HG03039 (cell line): ENCODE data around the gene ZFP57.

ENCODE experiments used
- ATAC-seq: cut with Tn5 transposase; IDR thresholded peaks from one replicate; pipeline ENCODE4 v1.9.1; 2021; ENCODE audit warnings: mild to moderate bottlenecking, moderate library complexity; ENCODE audit not compliant: unreplicated experiment

Gene ZFP57

DNA sequence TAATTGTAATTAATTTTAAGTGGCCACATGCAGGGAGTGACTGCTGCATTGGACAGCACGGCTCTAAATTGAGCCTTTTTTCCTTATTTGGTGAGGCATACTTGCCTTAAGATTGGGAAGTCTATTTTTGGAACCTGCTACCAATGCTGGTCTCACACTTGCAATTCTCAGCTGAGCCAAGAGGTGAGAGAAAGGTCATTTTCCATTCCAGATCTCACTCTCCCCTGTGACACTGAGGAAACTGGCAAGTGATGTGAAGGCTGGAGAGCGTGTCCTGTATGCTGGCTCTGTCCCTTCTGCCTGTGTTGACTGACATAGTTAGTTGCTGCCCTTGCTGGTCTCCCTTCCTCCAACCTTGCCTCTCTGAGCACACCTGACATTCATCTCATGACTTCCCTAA, 24.8 kb downstream of the ZFP57 start:
- ATAC-seq = no peak

DNA sequence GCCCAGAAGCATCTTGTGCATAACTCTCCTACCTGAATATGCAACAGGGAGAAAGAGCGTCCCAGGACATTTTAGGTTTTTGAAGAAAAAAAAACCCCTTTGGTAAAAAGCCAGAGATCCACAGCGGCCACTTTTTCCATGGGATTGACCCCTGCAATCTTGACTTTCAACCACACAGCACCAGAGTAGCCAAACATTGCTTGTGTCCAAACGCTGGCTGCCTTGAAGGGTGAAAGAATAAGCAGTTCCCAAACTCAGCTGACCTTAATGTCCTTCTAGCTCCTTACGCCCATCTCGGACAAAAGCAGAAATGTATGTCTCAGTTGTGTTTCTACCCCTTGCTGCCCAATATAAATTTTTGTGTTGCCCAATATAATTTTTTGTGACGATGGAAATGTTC, 25.3 kb downstream of the ZFP57 start:
- ATAC-seq = no peak

DNA sequence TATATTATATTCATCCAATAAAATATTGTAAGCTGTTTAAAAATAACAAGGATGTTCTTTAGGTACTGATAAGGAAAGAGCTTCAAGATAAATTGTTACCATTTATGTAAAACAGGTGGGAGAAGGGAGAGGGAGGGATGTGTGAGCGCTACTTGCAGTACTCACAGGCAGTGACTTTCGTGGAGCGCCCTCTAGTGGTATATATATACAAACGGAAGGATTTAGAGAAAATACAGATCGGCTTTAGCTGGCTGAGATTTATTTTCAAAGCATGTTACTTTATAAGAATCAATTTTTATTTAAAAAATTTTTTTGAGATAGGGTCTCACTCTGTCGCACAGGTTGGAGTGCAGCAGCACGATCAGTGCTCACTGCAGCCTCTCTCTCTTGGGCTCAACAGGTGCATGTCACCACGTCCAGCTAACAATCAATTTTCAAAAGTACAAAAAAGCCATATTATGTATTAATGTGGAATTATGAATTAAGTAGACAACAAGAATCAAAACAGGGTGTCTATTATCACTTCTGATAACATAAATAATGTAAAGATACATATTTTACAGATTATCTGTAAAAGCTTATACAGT, 27.4 kb downstream of the ZFP57 start:
- no peak for ATAC-seq

DNA sequence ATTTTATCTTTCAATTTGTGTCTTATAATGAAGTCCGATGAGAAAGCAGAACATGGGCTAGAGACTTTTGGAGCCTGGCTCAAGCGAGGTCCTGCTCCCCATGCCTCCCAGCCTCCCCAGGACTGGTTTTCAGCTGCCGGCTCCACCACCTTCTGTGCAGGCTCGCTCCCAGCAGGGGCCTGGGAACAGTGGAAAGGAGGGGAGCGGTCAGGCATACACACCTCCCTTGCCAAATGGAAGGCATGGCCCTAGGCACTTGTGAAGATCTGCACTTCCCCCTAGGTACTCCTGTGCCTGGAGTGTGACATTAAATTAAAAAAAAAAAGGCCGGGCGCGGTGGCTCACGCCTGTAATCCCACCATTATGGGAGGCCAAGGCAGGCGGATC, 28.8 kb downstream of the ZFP57 start:
- ATAC-seq = no peak

- ATAC-seq = no peak
These were observed 29.3 kb downstream of the ZFP57 start for GRCh38 chr6:29651413-29652197.

DNA sequence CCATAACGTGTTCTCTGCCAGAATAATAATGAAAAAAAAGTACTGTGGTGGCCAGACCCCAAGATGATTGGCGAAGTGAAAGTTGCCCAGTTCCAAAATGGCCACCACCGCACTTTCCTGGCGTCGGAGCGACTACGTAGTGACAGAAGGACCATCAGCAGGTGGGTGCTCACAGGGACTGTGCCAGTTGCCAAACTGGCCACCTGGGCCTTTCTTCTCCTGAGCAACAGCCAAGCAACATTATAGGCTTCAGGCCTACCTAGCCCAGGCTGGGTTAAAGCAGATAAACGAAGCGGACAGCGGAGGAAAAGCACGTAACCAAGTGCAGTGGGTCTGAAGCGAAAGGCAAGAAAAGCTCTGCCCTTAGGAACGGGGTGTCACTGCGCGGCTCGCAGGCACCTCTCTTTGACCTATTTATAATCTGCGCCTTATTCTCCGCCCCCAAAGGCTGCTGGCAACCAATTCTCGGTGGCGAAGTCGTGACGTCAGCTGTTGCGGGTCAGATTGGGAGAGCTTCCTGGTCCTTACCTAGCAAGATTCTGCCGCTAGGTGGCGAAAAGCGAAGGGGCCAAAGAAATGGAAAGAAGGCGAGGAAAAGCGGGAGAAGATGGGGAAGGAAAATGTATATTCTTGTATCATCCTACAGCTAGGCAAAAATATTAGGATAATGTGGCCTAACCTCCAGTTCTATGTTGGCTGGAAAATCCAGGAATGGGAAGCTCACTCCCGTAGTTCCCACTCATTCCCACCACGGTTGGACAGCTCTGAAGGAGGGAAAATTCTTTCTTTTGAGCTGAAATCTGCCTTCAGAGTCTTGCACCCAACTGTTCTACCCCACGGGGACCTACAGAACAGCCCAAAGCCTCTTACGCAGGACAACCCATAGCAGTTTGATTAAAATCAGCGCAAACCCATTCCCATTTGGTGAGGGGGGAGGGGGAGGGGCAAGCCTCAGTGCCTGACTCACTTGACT, 31.0 kb downstream of the ZFP57 start:
- ATAC-seq = peak; percentile 94

- no peak for ATAC-seq
These were observed 32.9 kb downstream of the ZFP57 start for GRCh38 chr6:29647927-29648642.

DNA sequence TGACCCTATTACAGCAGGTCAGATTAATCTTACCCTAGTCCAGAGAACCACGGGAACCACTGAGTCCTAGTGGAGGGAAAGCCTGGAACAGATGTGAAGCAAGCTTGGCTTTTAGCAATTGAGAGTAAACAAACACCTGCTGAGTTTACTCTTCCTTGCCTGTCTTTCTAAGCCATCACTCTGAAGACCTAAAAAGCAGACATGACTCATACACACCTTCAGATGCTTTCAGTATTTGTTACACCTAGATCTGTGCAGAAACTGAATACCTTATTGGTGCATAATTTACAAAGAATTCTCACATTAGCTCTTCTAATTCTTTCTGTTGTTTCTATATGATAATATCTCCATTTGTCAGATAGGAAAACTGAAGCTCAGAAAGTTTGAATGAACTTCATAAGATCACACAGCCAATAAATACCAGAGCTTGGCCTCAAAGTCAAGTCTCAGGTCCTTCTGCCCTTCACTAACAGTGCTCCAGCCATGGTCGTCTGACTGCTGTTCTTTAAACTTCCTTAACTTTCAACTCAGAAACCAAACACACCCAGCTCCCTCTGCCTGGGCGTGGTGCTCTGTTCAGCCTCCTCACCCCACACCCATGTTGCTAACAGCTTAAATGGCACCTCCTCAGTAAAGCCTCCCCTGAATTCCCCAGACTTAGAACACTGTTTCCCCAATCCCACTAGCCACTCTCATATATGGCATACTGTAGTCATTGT, 39.4 kb downstream of the ZFP57 start:
- ATAC-seq = no peak

DNA sequence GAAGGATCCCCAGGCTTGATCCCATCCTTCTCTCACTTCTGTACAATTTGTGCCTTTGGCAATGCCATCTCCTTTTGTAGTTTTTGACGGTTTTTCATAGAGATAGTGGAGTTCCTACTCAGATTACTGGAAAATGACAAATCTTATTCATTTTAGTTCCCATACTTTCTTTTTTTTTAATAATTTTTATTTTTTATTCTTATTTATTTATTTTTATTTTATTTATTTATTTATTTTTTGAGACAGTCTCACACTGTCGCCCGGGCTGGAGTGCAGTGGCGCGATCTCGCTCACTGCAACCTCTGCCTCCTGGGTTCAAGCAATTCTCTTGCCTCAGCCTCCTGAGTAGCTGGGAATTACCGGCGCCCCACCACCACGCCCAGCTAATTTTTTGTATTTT, 43.7 kb downstream of the ZFP57 start:
- no peak for ATAC-seq

DNA sequence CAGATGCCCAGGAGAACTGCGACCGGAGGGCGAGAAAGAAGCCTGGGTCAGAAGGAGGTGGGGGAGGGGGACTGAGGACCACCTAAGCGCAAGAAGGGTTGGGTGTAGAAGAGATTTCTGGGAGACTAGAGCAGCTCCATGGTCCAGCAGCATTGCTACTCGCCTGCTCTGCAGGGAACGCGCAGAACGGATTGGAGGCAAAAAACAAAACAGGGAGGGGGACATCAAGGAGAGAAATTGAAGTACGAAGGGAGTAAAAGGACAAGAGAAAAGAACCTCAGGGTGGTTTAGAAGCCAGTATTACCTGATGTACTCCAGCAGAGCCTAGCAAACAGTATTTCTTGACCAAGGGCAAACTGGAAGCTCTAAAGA, 47.4 kb downstream of the ZFP57 start:
- ATAC-seq = no peak

GRCh38 chr6:29632789-29633533, 48.0 kb downstream of the ZFP57 start, which contains the start of gene GABBR1:
Gene GABBR1, minus strand, starts transcription at chr6:29633183. Its CDS starts 798 bp downstream, at chr6:29632385.
- peak; percentile 63 for ATAC-seq

DNA sequence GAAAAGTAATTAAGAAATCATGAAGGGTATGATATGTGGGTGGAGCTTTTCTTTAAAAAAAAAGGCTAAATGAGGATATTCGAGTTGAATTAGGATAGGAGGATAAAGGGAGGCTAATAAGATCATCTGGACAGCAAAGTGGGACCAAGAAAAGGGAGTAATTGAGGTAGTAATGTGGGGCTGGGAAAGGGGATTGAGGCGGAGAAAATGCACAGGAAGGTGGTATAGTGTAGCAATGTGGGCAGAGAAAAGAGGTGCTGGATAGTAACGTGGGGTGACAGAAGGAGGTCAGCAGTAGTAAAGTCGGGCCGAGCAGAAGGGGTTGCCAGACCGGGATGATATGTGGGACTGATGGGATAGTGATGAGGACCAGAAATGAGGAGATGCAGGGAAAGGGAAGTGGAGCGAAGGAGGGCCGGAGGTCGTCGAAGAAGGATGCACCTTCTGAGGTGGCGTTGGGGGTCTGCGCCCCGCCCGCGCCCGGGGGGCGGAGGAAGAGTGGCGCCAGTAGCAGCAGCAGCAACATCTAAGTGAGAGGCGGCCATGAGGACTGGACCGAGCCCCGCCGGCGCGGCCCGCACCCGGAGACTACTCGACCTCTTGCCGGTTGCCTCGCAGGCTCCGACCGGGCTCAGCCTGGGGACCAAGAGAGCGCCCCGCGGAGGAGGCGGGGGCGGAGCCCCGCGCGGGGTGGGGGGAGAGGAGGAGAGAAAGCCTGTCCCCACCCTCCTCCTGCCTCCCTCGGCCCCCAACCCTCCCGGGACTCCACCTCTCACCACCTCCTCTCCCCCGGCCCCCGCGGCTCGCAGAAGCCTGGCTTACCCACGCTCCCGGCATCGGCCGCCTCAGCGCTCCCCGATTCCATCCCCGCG, 48.9 kb downstream of the ZFP57 start:
- peak; percentile 23 for ATAC-seq

- no peak for ATAC-seq
These were observed 49.6 kb downstream of the ZFP57 start for GRCh38 chr6:29631209-29631810.

GRCh38 chr6:29630315-29630714, 50.6 kb downstream of the ZFP57 start:
- ATAC-seq = no peak

DNA sequence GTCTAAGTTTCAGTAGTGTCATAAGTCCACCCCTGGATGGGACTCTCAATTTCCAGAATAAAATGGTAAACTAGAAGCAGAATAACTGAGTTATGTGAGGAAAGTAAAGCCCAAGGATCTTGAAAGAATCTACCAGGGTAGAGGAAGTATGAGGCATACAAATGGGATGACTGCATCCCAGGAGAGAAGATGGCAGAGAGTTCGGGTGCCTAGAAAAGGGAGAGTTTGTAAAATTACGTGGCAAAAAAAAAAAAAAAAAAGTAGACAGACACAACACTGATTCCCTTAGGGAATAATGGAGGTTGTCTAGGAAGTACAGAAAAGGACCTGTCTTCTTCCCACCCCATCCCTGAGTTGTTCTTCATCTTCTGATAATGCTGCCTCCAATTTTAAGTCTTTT, 51.4 kb downstream of the ZFP57 start:
- no peak for ATAC-seq

DNA sequence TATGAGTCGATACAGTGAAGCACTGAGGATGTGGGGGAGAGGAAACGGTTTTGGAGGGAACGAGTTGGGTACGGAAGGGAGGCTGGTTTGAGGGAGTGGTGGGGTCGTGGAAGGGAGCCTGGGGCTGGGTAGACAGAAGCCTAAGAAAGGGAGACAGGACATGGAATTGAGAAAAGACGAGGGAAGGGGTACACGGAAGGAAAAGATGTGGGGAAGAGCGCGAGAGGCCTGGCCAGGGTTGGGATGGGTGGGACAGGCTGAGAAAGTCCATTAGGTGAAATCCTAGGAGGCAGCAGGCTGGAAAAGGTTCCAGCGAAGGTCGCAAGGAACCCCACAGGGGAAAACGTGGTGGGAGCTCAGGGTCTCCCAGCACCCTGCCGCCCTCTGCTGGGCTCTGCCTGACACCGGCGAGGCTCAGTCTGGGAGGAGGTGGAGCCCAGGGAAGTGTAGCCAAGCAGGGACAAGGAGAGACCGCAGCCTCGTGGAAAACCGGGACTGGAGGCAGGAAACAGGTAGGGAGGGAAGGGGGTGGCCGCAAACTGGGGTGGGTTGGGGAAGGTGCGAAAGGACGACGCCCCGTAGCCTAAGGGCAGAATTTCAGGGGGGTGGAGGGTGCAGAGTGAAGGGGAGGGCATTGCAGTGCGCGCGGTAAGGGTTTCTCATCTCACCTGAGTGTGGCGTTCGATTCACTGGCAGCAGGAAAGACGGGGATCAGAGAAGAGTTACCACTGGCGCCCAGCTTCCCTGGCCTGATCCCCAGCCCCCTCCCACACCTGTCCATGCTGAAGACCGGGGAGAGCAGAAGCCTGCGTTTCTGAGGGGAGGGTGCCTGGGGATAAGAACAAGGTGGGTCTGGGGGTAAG, 52.3 kb downstream of the ZFP57 start:
- ATAC-seq = no peak

DNA sequence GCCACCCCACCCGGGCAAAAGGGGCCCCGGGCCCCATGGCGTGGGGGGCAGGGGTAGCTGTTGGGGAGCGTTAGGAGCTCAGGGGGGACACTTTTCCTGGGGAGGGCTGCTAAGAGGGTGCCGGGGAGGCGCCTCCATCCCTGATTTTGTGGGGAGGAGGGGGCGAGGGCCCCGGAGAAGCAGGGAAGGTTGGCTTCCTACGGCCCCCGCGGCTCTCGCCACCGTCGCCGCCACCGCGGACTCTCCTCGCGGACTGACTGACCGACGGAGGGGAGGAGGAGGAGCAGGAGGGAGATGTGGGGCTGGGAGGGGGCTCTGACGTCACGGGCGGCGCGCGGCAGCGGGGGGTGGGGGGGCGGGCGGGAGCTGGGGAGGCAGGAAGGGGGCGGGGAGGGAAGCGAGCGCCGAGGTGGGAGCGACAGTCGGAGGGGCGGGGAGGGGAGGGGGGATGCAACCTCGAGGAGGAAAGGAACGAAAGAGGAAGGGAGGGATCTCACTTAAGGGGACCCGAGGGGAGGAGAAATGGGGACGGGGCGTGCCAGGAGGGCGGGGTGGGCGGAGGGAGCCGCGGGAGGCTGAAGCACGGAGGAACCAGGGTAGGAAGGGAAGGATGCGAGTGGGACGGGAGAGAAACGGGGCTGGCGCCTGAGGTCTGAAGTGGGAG, 53.1 kb downstream of the ZFP57 start:
- ATAC-seq = no peak
